Keratinocyte (primary cell): ENCODE data around the gene PHF14. TPM values are rescaled to one million over a fixed set of nuclear protein-coding genes. Genes with fewer than 3 reads are reported as not detected.

Source experiments
- DNase-seq: peaks from one replicate; pipeline ENCODE4 v3.0.0-alpha.2; 2011; ENCODE audit warnings: low read depth, missing footprints, low spot score
- FAIRE-seq: peaks from 2 replicates; lab custom pipeline; 2011; peaks lifted over from hg19 to GRCh38; lab: Jason Lieb, UNC
- H2AFZ ChIP-seq: 2 replicates; pipeline ENCODE4 v1.6.0; 2012; ENCODE audit warnings: low read length, control low read depth, inconsistent platforms; ENCODE audit not compliant: control insufficient read depth
- H3K27ac ChIP-seq: 2 replicates; pipeline ENCODE4 v1.5.1; 2011; ENCODE audit warnings: low read length; ENCODE audit not compliant: control insufficient read depth, insufficient read depth
- H3K27me3 ChIP-seq: 3 replicates; pipeline ENCODE4 v1.6.0; 2011; ENCODE audit warnings: low read length; ENCODE audit not compliant: control insufficient read depth, insufficient read depth; ENCODE audit errors: extremely low read depth
- H3K36me3 ChIP-seq, 2 experiments: 2 replicates in 1 of 2; 3 replicates in 1 of 2; pipeline ENCODE4 v1.5.1; 2011; ENCODE audit warnings: low read length in 2 of 2, mild to moderate bottlenecking in 1 of 2; ENCODE audit not compliant: control insufficient read depth in 2 of 2, insufficient read depth in 2 of 2; ENCODE audit errors: extremely low read depth in 1 of 2
- H3K4me1 ChIP-seq: 3 replicates; pipeline ENCODE4 v1.5.1; 2011; ENCODE audit warnings: low read length; ENCODE audit not compliant: control insufficient read depth, insufficient read depth; ENCODE audit errors: extremely low read depth
- H3K4me2 ChIP-seq: 3 replicates; pipeline ENCODE4 v1.6.0; 2011; ENCODE audit warnings: low read depth, low read length; ENCODE audit not compliant: control insufficient read depth, insufficient read depth; ENCODE audit errors: extremely low read depth
- H3K4me3 ChIP-seq, 3 experiments: fragments of 200-600 bp in 1 of 3; sonication (generic) in 1 of 3; 2 replicates in 2 of 3; 3 replicates in 1 of 3; pipeline ENCODE4 v1.5.1; 2011 to 2016; ENCODE audit warnings: low read length in 3 of 3, mild to moderate bottlenecking in 3 of 3, control low read depth in 2 of 3, inconsistent platforms in 1 of 3, low read depth in 1 of 3, mixed read lengths in 1 of 3, mixed run types in 1 of 3, moderate library complexity in 1 of 3; ENCODE audit not compliant: control insufficient read depth in 2 of 3, insufficient read depth in 2 of 3; ENCODE audit errors: extremely low read depth in 1 of 3
- H3K79me2 ChIP-seq: 2 replicates; pipeline ENCODE4 v1.6.0; 2012; ENCODE audit warnings: low read length; ENCODE audit not compliant: control insufficient read depth, insufficient read depth
- H3K9ac ChIP-seq: 3 replicates; pipeline ENCODE4 v1.6.0; 2011; ENCODE audit warnings: low read length; ENCODE audit not compliant: control insufficient read depth, insufficient read depth; ENCODE audit errors: extremely low read depth
- H3K9me1 ChIP-seq: 3 replicates; pipeline ENCODE4 v1.6.0; 2011; ENCODE audit warnings: low read length; ENCODE audit not compliant: control insufficient read depth, insufficient read depth; ENCODE audit errors: extremely low read depth
- H3K9me3 ChIP-seq: 2 replicates; pipeline ENCODE4 v1.5.1; 2012; ENCODE audit warnings: low read depth, low read length; ENCODE audit not compliant: control insufficient read depth
- H4K20me1 ChIP-seq: 3 replicates; pipeline ENCODE4 v1.6.0; 2011; ENCODE audit warnings: low read length; ENCODE audit not compliant: control insufficient read depth, insufficient read depth; ENCODE audit errors: extremely low read depth
- CTCF ChIP-seq, 3 experiments: IDR thresholded peaks in 1 of 3; conservative IDR thresholded peaks in 1 of 3; optimal IDR thresholded peaks in 1 of 3; 2 replicates in 2 of 3; 3 replicates in 1 of 3; pipeline versions ENCODE3 to v1.5.1; 2011; ENCODE audit warnings: low read length in 3 of 3, mild to moderate bottlenecking in 3 of 3, moderate library complexity in 2 of 3, control low read depth in 1 of 3, inconsistent platforms in 1 of 3; ENCODE audit not compliant: insufficient read depth in 2 of 3; ENCODE audit errors: extremely low read depth in 1 of 3
- EZH2 ChIP-seq: IDR thresholded peaks from one replicate; pipeline ENCODE4 v1.6.1; 2012; ENCODE audit warnings: inconsistent platforms, mild to moderate bottlenecking, low read length, moderate library complexity
- dilution Hi-C: fragments of 300-500 bp; cut with MboI; formaldehyde crosslinking; loops from one replicate; pipeline ENCODE4 v1.7.0; 2020; ENCODE audit warnings: low sequenced_read_pairs; ENCODE audit not compliant: extremely low pct_ligation_motif_present
- polyA plus RNA-seq, 5 experiments: library from polyadenylated mRNA; depleted of rRNA in 3 of 5; stranded (reverse) in 3 of 5; stranded (forward) in 1 of 5; unstranded in 1 of 5; fragments of >200 nt; gene quantifications; 1 replicate in 1 of 5; 2 replicates in 3 of 5; 3 replicates in 1 of 5; pipeline versions ENCODE4 v1.2.1 to v1.2.3, GENCODE V29; 2011 to 2012; ENCODE audit warnings: missing spikeins in 2 of 5, low read depth in 1 of 5, low replicate concordance in 1 of 5

The PHF14 gene
- polyA plus RNA-seq, 1 donor (not counting 4 experiments of a cell fraction or from before 2014, with no cell fraction given): 16.9 TPM

DNA sequence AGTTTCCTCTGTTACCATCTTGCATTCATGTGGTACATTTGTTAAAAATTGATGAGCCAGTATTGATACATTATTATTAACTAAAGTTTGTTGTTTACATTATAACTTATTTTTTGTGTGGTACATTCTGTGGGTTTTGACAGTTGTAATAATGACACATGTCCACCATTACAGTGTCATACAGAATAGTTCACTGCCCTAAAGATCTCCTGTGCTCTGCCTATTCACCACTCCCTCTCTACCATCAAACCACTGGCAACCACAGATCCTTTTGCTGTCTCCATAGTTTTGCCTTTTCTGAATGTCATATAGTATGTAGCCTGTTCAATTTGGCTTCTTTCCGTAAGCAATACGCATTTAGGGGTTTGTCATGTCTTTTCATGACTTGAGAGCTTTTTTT lies 156.9 kb downstream of the PHF14 start:
- H3K36me3 ChIP-seq: no peaks in the 10 kb centered on the region
- no peak for DNase-seq
- no peaks in the 10 kb centered on the region for H3K27me3 ChIP-seq
- H4K20me1 ChIP-seq: no peaks in the 10 kb centered on the region
- no peak for TF ChIP-seq EZH2
- TF ChIP-seq CTCF (optimal IDR thresholded peaks at IDR 0.05 in 1 of 3, IDR thresholded peaks at IDR 0.05 in 1 of 3, conservative IDR thresholded peaks at IDR 0.05 in 1 of 3; ENCODE audit: extremely low read depth in 1 of 3, insufficient read depth in 2 of 3, low read length in 3 of 3): no peak
- no peaks in the 10 kb centered on the region for H3K9me1 ChIP-seq
- no peaks in the 10 kb centered on the region for H3K4me1 ChIP-seq
- no peaks in the 10 kb centered on the region for H3K9me3 ChIP-seq
- H3K4me3 ChIP-seq: no peak overlapping the region
- H2AFZ ChIP-seq: no peak overlapping the region
- no peak overlapping the region for H3K4me2 ChIP-seq
- no peak overlapping the region for H3K27ac ChIP-seq
- no peak overlapping the region for H3K9ac ChIP-seq
- dilution Hi-C loops: no loop called here
- H3K79me2 ChIP-seq: no peaks in the 10 kb centered on the region
- FAIRE-seq: no peak

- Histone ChIP-seq H3K36me3 (no peaks in the 10 kb centered on the region), H3K9me1 (no peaks in the 10 kb centered on the region), H2AFZ (no peak overlapping the region), H3K4me1 (no peaks in the 10 kb centered on the region), H4K20me1 (no peaks in the 10 kb centered on the region), H3K27me3 (no peaks in the 10 kb centered on the region), H3K9me3 (no peaks in the 10 kb centered on the region), H3K4me2 (no peak overlapping the region), H3K9ac (no peak overlapping the region), H3K4me3 (no peak overlapping the region), H3K27ac (no peak overlapping the region), H3K79me2 (no peaks in the 10 kb centered on the region)
- DNase-seq: no peak
- TF ChIP-seq EZH2: no peak
- no peak for TF ChIP-seq CTCF (optimal IDR thresholded peaks at IDR 0.05 in 1 of 3, IDR thresholded peaks at IDR 0.05 in 1 of 3, conservative IDR thresholded peaks at IDR 0.05 in 1 of 3; ENCODE audit: extremely low read depth in 1 of 3, insufficient read depth in 2 of 3, low read length in 3 of 3)
- FAIRE-seq: no peak
- dilution Hi-C loops: no loop called here
These were observed 159.8 kb downstream of the PHF14 start for GRCh38 chr7:11133436-11133959.
